Measurements from ENCODE around the gene ARIH1.

The ARIH1 gene

DNA sequence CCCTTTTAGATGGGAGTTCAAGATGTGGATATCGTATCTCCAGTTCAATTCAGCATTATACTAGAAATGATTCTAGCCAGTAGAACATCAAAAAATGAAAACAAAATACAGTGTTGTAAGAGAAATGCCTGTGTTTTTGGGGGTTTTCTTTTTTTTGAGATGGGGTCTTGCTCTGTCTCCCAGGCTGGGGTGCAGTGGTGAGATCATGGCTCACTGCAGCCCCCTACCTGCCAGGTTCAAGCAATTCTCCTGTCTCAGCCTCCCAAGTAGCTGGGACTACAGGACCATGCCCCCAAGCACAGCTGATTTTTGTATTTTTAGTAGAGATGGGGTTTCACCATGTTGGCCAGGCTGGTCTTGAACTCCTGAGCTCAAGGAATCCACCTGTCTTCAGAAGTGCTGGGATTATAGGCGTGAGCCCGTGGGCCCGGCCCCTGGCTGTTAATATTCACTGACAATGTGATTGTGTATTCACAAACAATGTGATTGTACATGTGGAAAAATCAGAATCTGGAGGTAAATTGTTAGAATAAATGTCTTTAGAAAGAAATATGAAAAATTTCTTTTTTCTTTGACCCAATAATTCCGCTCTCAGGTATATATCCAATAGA, 59.0 kb downstream of the ARIH1 start:
- Histone ChIP-seq H3K9me3 (ENCODE audit: low read length) (peaks cover 2% of the 10 kb centered on the region), H3K27me3 (ENCODE audit: insufficient read depth, low read length) (no peaks in the 10 kb centered on the region), H3K36me3 (ENCODE audit: insufficient read depth, low read length) (peaks cover 5% of the 10 kb centered on the region), H2AFZ (ENCODE audit: low read depth, low read length) (no peak overlapping the region), H3K4me1 (ENCODE audit: insufficient read depth, low read length) (no peaks in the 10 kb centered on the region), H3K4me3 (ENCODE audit: low read length) (no peak overlapping the region)

DNA sequence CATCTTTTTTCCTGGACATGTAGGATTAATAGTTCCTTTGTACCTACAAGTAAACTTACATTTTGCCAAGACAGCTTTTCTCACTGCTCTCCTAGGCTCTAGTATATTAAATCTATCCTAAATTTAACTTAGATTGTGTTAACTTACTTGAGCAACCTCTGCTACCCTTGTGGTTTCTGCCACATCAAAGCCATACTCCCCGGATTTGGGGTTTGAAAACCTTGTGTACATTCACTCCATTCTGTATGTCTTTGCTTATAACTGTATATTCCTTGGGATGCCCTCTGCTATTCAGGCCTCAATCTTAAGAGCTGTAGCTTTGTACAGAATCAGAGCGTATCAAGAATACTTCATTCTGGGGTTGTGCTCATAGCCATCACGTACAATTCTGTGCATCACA, 60.4 kb downstream of the ARIH1 start:
- Histone ChIP-seq H3K9me3 (ENCODE audit: low read length) (peaks cover 4% of the 10 kb centered on the region), H3K36me3 (ENCODE audit: insufficient read depth, low read length) (peaks cover 5% of the 10 kb centered on the region), H2AFZ (ENCODE audit: low read depth, low read length) (no peak overlapping the region), H3K4me1 (ENCODE audit: insufficient read depth, low read length) (no peaks in the 10 kb centered on the region), H3K4me3 (ENCODE audit: low read length) (no peak overlapping the region), H3K27me3 (ENCODE audit: insufficient read depth, low read length) (no peaks in the 10 kb centered on the region)

DNA sequence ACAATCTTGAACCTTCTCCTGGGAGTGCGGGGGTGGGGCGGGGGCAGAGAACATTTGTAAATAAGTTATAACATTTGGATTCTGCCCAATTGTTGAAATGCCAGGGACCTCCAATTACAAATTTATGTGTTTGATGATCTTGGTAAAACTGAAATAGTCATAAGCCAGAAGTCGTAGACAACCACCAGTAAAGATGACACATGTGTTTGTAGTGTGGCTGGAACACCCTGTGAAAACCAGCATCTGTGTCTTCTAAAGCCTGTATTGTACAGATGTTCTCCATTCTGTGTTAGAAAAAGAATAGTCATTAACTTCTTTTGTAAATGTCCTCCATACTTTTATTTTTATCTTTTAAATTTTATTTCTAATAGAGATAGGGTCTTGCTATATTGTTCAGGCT, 61.8 kb downstream of the ARIH1 start:
- H2AFZ ChIP-seq (ENCODE audit: low read depth, low read length) = no peak overlapping the region
- no peaks in the 10 kb centered on the region for H3K27me3 ChIP-seq (ENCODE audit: insufficient read depth, low read length)
- peaks cover 7% of the 10 kb centered on the region for H3K36me3 ChIP-seq (ENCODE audit: insufficient read depth, low read length)
- H3K4me3 ChIP-seq (ENCODE audit: low read length) = no peak overlapping the region
- H3K9me3 ChIP-seq (ENCODE audit: low read length) = peaks cover 9% of the 10 kb centered on the region
- no peaks in the 10 kb centered on the region for H3K4me1 ChIP-seq (ENCODE audit: insufficient read depth, low read length)

DNA sequence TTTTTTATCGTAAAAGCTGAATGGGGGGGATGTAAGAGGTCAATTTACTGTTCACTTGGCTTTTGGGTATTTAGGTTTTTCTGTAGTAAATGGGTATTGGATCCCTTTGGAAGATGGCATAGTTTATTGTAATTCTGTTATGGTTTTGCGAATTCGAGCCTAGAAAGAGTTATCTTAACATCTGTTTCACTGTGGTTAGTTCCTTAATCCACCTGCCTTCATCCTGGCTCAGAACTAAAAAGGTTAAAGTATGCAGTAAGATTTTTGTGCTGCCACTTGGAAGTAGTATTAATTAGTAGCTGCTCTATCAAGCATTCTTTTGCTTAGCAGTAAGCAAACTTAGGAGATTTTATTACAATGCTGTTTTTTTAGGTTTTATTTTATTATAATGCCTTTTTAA, 62.4 kb downstream of the ARIH1 start:
- no peaks in the 10 kb centered on the region for H3K4me1 ChIP-seq (ENCODE audit: insufficient read depth, low read length)
- no peak overlapping the region for H2AFZ ChIP-seq (ENCODE audit: low read depth, low read length)
- no peaks in the 10 kb centered on the region for H3K27me3 ChIP-seq (ENCODE audit: insufficient read depth, low read length)
- peaks cover 7% of the 10 kb centered on the region for H3K36me3 ChIP-seq (ENCODE audit: insufficient read depth, low read length)
- peaks cover 11% of the 10 kb centered on the region for H3K9me3 ChIP-seq (ENCODE audit: low read length)
- H3K4me3 ChIP-seq (ENCODE audit: low read length) = no peak overlapping the region

DNA sequence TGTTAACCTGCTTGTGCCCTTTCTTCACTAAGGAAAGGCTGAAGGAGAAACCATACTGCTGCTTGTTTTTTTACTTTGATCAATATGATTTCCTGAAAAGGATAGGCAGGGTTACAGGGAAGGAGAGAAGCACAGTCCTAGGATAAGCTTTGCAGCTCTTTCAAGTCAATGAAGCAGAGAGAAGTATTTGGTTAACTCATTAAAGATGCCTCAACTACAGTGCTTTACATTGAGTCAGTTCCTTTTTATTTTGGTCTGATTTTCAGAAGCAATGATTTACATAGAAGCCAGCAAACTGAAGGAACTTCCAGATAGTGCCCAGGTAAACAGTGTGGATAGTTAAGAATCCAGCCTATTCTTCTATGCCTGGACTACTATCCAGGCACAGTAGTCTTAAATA, 64.8 kb downstream of the ARIH1 start:
- no peaks in the 10 kb centered on the region for H3K27me3 ChIP-seq (ENCODE audit: insufficient read depth, low read length)
- H3K4me3 ChIP-seq (ENCODE audit: low read length) = no peak overlapping the region
- peaks cover 9% of the 10 kb centered on the region for H3K9me3 ChIP-seq (ENCODE audit: low read length)
- H3K36me3 ChIP-seq (ENCODE audit: insufficient read depth, low read length) = peaks cover 5% of the 10 kb centered on the region
- H3K4me1 ChIP-seq (ENCODE audit: insufficient read depth, low read length) = no peaks in the 10 kb centered on the region
- H2AFZ ChIP-seq (ENCODE audit: low read depth, low read length) = no peak overlapping the region

DNA sequence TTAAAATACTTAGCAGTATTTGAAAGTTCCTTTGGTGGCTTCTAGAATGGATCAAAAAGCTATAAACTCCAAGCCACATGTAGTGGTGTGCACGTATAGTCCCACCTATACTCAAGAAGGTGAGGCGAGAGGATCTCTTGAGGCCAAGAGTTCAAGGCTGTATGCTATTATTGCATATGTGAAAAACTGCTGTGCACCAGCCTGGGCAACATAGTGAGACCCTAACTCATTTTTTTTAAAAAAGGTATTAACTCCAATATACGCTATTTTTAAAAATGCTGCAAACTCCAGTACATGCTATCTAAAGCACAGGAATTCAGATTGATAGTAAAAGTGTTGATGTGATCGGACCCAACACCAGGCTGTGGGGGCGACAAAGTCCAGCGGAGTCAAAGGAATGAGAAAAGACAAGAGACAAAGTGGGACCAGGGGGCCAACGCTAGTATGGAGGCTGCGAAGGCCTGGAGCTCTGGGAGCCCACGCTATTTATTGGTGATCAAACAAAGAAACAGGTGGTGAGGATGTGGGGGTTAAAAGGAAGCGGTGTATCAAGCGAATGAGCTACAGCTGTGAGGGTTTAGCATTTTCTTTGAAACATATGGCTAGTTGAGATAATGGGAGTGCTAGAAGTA, 66.6 kb downstream of the ARIH1 start:
- Histone ChIP-seq H3K9me3 (ENCODE audit: low read length) (peaks cover 9% of the 10 kb centered on the region), H3K36me3 (ENCODE audit: insufficient read depth, low read length) (peaks cover 15% of the 10 kb centered on the region), H3K4me1 (ENCODE audit: insufficient read depth, low read length) (no peaks in the 10 kb centered on the region), H3K4me3 (ENCODE audit: low read length) (no peak overlapping the region), H3K27me3 (ENCODE audit: insufficient read depth, low read length) (no peaks in the 10 kb centered on the region), H2AFZ (ENCODE audit: low read depth, low read length) (no peak overlapping the region)

DNA sequence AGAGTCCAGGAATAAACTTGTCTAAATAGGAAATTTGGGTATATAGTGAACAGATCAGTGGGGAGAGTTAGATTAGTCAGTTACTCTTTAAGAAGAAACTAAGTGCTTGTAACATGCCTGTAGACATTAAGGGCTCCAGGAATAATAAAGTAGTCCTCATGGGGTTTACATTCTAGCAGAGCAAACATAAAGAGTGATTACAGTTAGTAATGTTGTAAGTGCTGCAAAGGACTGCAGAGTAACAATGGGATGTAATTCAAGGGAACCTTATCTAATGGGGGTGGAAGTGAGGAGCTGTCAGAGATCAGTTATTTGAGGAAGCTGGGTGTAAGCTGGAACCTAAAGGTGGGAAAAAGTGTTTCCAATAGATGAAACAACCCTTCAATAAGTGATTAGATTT, 67.5 kb downstream of the ARIH1 start:
- Histone ChIP-seq H2AFZ (ENCODE audit: low read depth, low read length) (no peak overlapping the region), H3K27me3 (ENCODE audit: insufficient read depth, low read length) (no peaks in the 10 kb centered on the region), H3K4me1 (ENCODE audit: insufficient read depth, low read length) (no peaks in the 10 kb centered on the region), H3K4me3 (ENCODE audit: low read length) (no peak overlapping the region), H3K9me3 (ENCODE audit: low read length) (peaks cover 9% of the 10 kb centered on the region), H3K36me3 (ENCODE audit: insufficient read depth, low read length) (peaks cover 23% of the 10 kb centered on the region)

DNA sequence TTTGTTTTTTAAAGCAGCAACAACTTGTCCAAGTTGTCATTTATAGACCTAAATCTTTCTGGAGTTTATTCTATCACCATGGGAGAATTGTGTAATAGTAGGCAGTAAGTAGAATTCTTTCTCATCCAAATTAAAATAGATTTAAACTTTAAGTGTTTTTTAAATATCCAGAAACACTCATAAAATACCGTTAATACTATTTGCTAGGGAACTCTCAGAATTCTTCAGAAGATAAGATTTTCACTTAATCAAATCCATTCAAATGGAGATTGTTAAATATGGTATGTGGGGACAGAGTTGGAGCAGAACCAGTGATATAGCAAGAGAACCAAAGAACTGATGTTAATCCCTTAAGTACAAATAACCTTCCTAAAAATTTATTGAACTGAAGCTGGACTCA, 71.0 kb downstream of the ARIH1 start:
- Histone ChIP-seq H3K4me1 (ENCODE audit: insufficient read depth, low read length) (no peaks in the 10 kb centered on the region), H3K36me3 (ENCODE audit: insufficient read depth, low read length) (peaks cover 31% of the 10 kb centered on the region), H3K4me3 (ENCODE audit: low read length) (no peak overlapping the region), H3K9me3 (ENCODE audit: low read length) (peaks cover 7% of the 10 kb centered on the region), H2AFZ (ENCODE audit: low read depth, low read length) (no peak overlapping the region), H3K27me3 (ENCODE audit: insufficient read depth, low read length) (no peaks in the 10 kb centered on the region)

DNA sequence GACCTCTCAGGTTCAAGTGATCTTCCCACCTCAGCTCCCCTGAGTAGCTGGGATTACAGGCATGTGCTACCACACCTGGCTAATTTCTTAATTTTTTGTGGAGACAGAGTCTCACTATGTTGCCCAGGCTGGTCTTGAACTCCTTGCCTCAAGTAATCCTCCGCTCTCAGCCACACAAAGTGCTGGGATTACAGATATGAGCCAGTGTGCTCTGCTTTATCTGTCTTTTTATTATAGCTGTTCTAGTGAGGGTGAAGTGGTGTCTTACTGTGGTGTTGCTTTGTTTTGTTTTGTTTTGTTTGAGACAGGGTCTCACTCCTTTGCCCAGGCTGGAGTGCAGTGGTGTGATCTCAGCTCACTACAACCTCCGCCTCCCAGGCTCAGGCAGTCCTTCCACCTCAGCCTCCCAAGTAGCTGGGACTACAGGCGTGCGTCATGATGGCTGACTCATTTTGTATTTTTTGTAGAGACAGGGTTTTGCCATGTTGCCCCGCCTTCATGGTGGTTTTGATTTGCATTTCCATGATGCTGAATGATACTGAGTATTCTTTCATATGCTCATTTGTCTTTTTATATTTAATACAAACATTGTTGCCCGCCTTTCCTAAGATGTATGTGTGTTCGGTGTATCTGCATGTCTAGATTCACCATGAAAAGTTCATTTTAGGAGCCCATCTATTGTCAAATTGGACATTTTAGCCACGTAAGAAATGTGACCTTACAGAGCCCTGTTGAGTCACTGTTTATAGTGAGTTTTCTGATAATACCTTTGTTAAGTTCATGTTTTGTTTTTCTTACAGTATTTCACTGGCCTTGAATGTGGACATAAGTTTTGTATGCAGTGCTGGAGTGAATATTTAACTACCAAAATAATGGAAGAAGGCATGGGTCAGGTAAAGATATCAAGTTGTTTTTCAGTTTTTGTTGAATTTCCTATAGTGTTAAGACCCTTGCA, 80.6 kb downstream of the ARIH1 start:
- peaks cover 37% of the 10 kb centered on the region for H3K36me3 ChIP-seq (ENCODE audit: insufficient read depth, low read length)

DNA sequence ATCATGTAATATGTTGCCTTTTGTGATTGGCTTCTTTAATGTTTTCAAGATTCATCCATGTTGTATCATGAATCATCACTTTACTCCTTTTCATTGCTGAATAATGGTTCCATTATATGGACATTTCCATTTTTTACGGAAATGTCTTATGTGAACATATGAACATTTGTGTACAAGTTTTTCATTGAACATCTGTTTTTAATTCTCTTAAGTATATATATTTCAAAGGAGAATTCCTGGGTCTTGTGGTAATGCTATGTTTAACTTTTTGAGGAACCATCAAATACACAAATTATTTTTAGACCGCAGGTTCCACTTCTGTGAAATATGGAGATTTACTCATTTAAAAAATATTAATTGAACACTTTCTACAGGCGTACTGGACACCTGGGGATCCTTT, 85.7 kb downstream of the ARIH1 start:
- no peaks in the 10 kb centered on the region for H3K27me3 ChIP-seq (ENCODE audit: insufficient read depth, low read length)

More for the DNA sequence above, 80.6 kb downstream of the ARIH1 start:
- no peaks in the 10 kb centered on the region for H3K27me3 ChIP-seq (ENCODE audit: insufficient read depth, low read length)
- no peaks in the 10 kb centered on the region for H3K4me1 ChIP-seq (ENCODE audit: insufficient read depth, low read length)
- H3K4me3 ChIP-seq (ENCODE audit: low read length) = no peak overlapping the region
- H3K9me3 ChIP-seq (ENCODE audit: low read length) = no peaks in the 10 kb centered on the region
- H2AFZ ChIP-seq (ENCODE audit: low read depth, low read length) = no peak overlapping the region

DNA sequence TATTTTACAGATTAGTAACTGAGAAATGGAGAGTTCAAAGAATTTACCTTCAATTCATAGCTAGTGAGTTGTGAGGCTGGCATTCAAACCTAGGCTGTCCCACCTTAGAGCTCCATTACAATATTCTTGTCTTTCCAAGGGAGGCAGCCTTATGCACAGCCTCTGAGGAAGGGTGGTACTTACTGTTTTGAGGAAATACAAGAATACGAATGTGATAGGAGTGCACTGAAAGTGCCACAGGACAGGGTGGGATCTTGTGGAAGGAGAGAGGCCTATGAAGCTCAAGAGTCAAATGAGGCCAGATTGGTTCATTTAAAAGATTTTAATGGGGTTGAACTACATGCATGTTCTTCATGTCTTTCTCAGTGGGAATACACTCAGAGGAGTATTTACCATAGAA, 86.3 kb downstream of the ARIH1 start:
- Histone ChIP-seq H2AFZ (ENCODE audit: low read depth, low read length) (no peak overlapping the region), H3K9me3 (ENCODE audit: low read length) (no peaks in the 10 kb centered on the region), H3K4me3 (ENCODE audit: low read length) (no peak overlapping the region), H3K27me3 (ENCODE audit: insufficient read depth, low read length) (no peaks in the 10 kb centered on the region), H3K4me1 (ENCODE audit: insufficient read depth, low read length) (no peaks in the 10 kb centered on the region), H3K36me3 (ENCODE audit: insufficient read depth, low read length) (peaks cover 56% of the 10 kb centered on the region)

More for the DNA sequence above, 85.7 kb downstream of the ARIH1 start:
- Histone ChIP-seq H3K36me3 (ENCODE audit: insufficient read depth, low read length) (peaks cover 59% of the 10 kb centered on the region), H3K4me3 (ENCODE audit: low read length) (no peak overlapping the region), H3K4me1 (ENCODE audit: insufficient read depth, low read length) (no peaks in the 10 kb centered on the region), H2AFZ (ENCODE audit: low read depth, low read length) (no peak overlapping the region), H3K9me3 (ENCODE audit: low read length) (no peaks in the 10 kb centered on the region)

DNA sequence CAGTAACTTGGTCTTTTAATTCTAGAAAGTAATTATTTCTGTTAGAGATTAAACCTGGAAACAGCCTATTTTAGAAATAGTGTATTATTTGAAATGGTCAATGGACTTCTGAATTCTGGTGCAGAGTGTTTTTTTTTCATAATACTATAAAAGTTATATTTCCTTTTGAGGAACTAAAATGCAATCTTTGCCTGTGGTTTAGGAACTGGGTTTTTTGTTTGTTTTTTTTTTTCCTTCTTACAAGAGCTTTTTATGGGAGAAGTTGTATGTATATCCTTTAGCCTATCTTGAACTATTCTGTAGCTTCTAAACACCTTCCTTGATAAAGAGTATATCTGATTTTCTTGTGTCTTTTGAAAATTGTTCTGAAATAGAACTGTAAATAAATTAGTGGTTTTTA, 88.3 kb downstream of the ARIH1 start:
- Histone ChIP-seq H3K27me3 (ENCODE audit: insufficient read depth, low read length) (no peaks in the 10 kb centered on the region), H3K4me3 (ENCODE audit: low read length) (no peak overlapping the region), H3K9me3 (ENCODE audit: low read length) (no peaks in the 10 kb centered on the region), H3K4me1 (ENCODE audit: insufficient read depth, low read length) (no peaks in the 10 kb centered on the region), H3K36me3 (ENCODE audit: insufficient read depth, low read length) (peaks cover 61% of the 10 kb centered on the region), H2AFZ (ENCODE audit: low read depth, low read length) (no peak overlapping the region)

DNA sequence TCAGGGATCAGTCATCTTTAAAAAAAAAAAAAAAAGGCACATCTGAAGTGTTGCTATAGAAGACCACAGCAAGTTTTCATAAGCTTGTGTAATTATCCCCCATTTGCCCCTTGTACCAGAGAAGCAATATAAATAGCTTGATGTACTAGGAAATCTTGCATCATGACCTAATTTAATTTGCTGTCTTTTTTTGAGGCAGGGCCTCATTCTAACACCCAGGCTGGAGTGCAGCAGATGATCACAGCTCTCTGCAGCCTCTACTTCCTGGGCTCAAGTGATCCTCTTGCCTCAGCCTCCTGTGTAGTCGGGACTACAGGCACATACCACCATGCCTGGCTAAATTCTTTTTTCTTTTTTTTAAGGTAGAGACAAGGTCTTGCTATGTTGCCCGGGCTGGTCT, 88.7 kb downstream of the ARIH1 start:
- H3K36me3 ChIP-seq (ENCODE audit: insufficient read depth, low read length) = peaks cover 63% of the 10 kb centered on the region

More for the DNA sequence above, 88.7 kb downstream of the ARIH1 start:
- H3K4me1 ChIP-seq (ENCODE audit: insufficient read depth, low read length) = no peaks in the 10 kb centered on the region
- H2AFZ ChIP-seq (ENCODE audit: low read depth, low read length) = no peak overlapping the region
- no peaks in the 10 kb centered on the region for H3K27me3 ChIP-seq (ENCODE audit: insufficient read depth, low read length)
- H3K9me3 ChIP-seq (ENCODE audit: low read length) = no peaks in the 10 kb centered on the region
- no peak overlapping the region for H3K4me3 ChIP-seq (ENCODE audit: low read length)

Measured in neuron (in vitro differentiated cells).